ENCODE data around the gene GCK. TPM values are rescaled to one million over a fixed set of nuclear protein-coding genes. Genes with fewer than 3 reads are reported as not detected.

GCK gene
- total RNA-seq, 1 donor from 2014 or later: 0.47 TPM

GRCh38 chr7:44158096-44158872 is 31.0 kb downstream of the GCK start:
- Histone ChIP-seq H3K36me3 (no peaks in the 10 kb centered on the region), H3K27me3 (ENCODE audit: low read depth) (no peaks in the 10 kb centered on the region), H3K9me3 (no peaks in the 10 kb centered on the region), H3K27ac (no peak overlapping the region), H3K4me3 (no peak overlapping the region), H3K4me1 (no peaks in the 10 kb centered on the region)
- no peak for TF ChIP-seq CTCF (IDR thresholded peaks at IDR 0.05)
- no peak for DNase-seq
- ATAC-seq: no peak
- intact Hi-C loops (cut with DNase I): no loop called here

- no peak overlapping the region for H3K4me3 ChIP-seq
- TF ChIP-seq CTCF (IDR thresholded peaks at IDR 0.05): no peak
- intact Hi-C loops (cut with DNase I): no loop called here
- H3K9me3 ChIP-seq: no peaks in the 10 kb centered on the region
- H3K27ac ChIP-seq: no peak overlapping the region
- DNase-seq (no peak), ATAC-seq (no peak)
- no peaks in the 10 kb centered on the region for H3K4me1 ChIP-seq
- H3K27me3 ChIP-seq (ENCODE audit: low read depth): no peaks in the 10 kb centered on the region
- H3K36me3 ChIP-seq: no peaks in the 10 kb centered on the region
Measured at GRCh38 chr7:44157116-44158080, 31.8 kb downstream of the GCK start.

- no peak for ATAC-seq
- H3K27me3 ChIP-seq (ENCODE audit: low read depth): no peaks in the 10 kb centered on the region
- no peak for TF ChIP-seq CTCF (IDR thresholded peaks at IDR 0.05)
- no peak overlapping the region for H3K27ac ChIP-seq
- H3K36me3 ChIP-seq: no peaks in the 10 kb centered on the region
- no peaks in the 10 kb centered on the region for H3K4me1 ChIP-seq
- H3K4me3 ChIP-seq: no peak overlapping the region
- DNase-seq: no peak
- intact Hi-C loops (cut with DNase I): no loop called here
- no peaks in the 10 kb centered on the region for H3K9me3 ChIP-seq
Measured at GRCh38 chr7:44156453-44157010, 32.7 kb downstream of the GCK start.

- DNase-seq (no peak), ATAC-seq (no peak)
- intact Hi-C loops (cut with DNase I): no loop called here
- Histone ChIP-seq H3K4me1 (no peaks in the 10 kb centered on the region), H3K27ac (no peak overlapping the region), H3K9me3 (no peaks in the 10 kb centered on the region), H3K36me3 (no peaks in the 10 kb centered on the region), H3K27me3 (ENCODE audit: low read depth) (no peaks in the 10 kb centered on the region), H3K4me3 (no peak overlapping the region)
- no peak for TF ChIP-seq CTCF (IDR thresholded peaks at IDR 0.05)
Measured at GRCh38 chr7:44155191-44156185, 33.8 kb downstream of the GCK start.

Data from lower lobe of right lung (tissue), 2 donors.